AG04450 (cell line): ENCODE data around the gene NTNG2. TPM values are rescaled to one million over a fixed set of nuclear protein-coding genes. Genes with fewer than 3 reads are reported as not detected.

Experiments used
- CTCF ChIA-PET: fragments of 300-600, 350-600 bp; formaldehyde crosslinking; extraction: SDS; loops from one replicate; lab custom pipeline; 2022; ENCODE audit warnings: antibody characterized with exemption, inconsistent platforms; lab: Charles Lee
- POLR2A ChIA-PET: fragments of 350-600 bp; formaldehyde crosslinking; extraction: SDS; loops from one replicate; lab custom pipeline; 2021; ENCODE audit warnings: antibody characterized with exemption, inconsistent platforms; lab: Yijun Ruan, JAX
- DNase-seq: peaks from one replicate; pipeline ENCODE4 v3.0.0-alpha.2; 2011; ENCODE audit warnings: low read depth, low spot score
- H3K27ac ChIP-seq: one replicate; pipeline ENCODE4 v1.5.1; 2012; ENCODE audit warnings: low read depth, low read length, control low read depth
- H3K27me3 ChIP-seq: one replicate; pipeline ENCODE4 v1.6.0; 2012; ENCODE audit warnings: low read length; ENCODE audit not compliant: control insufficient read depth, insufficient read depth
- H3K4me3 ChIP-seq: 2 replicates; pipeline ENCODE4 v1.5.1; 2011; ENCODE audit warnings: mild to moderate bottlenecking, low read depth, low read length, control low read depth
- H3K9me3 ChIP-seq: 2 replicates; pipeline ENCODE4 v1.5.1; 2012; ENCODE audit warnings: low read length; ENCODE audit not compliant: control insufficient read depth, insufficient read depth
- polyA plus RNA-seq: library from polyadenylated mRNA; depleted of rRNA; stranded (reverse); fragments of >200 nt; gene quantifications from 2 replicates; pipeline ENCODE4 v1.2.3, GENCODE V29; 2011
- TF ChIP-seq, protein P1 (sequence below): IDR thresholded peaks from 2 replicates; pipeline ENCODE4 v1.5.1; 2011; ENCODE audit warnings: low read depth, low read length, control low read depth, inconsistent platforms

The NTNG2 gene
- polyA plus RNA-seq, 1 experiment = 0.93 TPM

DNA sequence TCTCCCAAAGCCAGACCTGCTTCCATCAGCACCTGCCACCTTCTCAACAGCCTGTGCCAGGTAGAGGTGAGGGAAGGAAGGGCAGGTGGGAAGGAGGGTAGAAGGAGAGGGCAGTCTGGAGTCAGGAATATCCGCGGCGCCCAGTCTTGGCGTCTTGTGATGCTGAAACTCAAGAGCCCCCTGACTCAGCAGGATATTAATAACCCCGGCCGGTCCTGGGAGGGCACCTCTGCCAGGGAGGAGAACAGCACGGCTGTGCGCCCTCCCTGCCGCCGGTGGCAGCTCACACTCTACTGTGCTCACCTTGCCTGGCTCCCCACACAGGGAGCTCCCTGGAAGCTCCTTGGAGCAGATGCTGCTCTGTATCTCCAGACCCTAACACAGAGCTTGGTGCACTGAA lies 11.6 kb upstream of the NTNG2 start:
- CTCF ChIA-PET = interaction anchor here (2.2 kb wide), 1 partner anchor 19 kb away, joined by 12 read pairs; no protein-coding TSS in a partner anchor
- Histone ChIP-seq H3K27ac (no peak overlapping the region), H3K4me3 (no peak overlapping the region), H3K27me3 (peaks cover 62% of the 10 kb centered on the region), H3K9me3 (no peaks in the 10 kb centered on the region)
- POLR2A ChIA-PET = no interaction called here
- DNase-seq = no peak
- TF ChIP-seq, protein P1, sequence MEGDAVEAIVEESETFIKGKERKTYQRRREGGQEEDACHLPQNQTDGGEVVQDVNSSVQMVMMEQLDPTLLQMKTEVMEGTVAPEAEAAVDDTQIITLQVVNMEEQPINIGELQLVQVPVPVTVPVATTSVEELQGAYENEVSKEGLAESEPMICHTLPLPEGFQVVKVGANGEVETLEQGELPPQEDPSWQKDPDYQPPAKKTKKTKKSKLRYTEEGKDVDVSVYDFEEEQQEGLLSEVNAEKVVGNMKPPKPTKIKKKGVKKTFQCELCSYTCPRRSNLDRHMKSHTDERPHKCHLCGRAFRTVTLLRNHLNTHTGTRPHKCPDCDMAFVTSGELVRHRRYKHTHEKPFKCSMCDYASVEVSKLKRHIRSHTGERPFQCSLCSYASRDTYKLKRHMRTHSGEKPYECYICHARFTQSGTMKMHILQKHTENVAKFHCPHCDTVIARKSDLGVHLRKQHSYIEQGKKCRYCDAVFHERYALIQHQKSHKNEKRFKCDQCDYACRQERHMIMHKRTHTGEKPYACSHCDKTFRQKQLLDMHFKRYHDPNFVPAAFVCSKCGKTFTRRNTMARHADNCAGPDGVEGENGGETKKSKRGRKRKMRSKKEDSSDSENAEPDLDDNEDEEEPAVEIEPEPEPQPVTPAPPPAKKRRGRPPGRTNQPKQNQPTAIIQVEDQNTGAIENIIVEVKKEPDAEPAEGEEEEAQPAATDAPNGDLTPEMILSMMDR = no peak

DNA sequence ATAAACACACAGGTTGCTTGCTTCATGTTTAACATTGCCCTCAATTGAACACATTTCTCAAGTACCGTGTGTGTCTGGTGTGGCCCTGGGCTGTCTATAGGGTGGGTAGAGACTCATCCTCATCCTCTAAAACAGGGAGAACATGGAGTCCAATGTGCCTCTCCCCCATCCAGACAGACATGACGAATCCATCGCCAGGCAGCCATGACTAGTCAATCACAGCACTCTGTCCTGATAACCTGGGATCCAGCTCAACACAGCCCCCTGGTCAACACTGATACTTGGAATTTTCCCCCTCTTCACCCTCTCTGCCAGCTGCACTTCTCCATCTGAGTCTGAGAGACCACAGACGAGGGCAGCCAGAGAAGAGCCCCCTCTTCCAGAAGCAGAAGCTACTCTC lies 10.7 kb upstream of the NTNG2 start:
- Histone ChIP-seq H3K27ac (no peak overlapping the region), H3K27me3 (peaks cover 65% of the 10 kb centered on the region), H3K9me3 (no peaks in the 10 kb centered on the region), H3K4me3 (no peak overlapping the region)
- TF ChIP-seq, protein P1 = no peak
- CTCF ChIA-PET = interaction anchor here (2.2 kb wide), 1 partner anchor 19 kb away, joined by 12 read pairs; no protein-coding TSS in a partner anchor
- POLR2A ChIA-PET = no interaction called here
- DNase-seq = no peak

DNA sequence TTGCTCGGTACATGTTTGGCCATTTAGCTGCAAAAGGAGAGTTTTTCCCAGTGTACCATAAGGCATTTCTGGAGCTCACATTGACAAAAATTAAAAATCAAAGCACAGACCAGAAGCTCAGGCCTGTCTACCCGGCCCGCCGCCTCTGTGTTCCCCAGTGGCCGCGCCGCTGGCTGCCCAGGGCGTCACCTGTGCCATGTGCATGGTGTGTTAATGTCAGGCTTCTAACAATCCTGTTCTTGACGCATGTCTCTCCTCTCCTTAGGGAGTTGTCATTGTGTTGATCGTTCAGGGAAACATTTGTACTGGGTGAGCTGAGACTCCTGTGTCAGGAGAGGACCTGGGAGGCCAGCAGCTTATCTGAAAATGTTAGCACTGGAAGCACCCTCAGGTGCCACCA lies 9.6 kb upstream of the NTNG2 start:
- POLR2A ChIA-PET = no interaction called here
- Histone ChIP-seq H3K9me3 (no peaks in the 10 kb centered on the region), H3K4me3 (no peak overlapping the region), H3K27ac (no peak overlapping the region), H3K27me3 (peaks cover 67% of the 10 kb centered on the region)
- TF ChIP-seq, protein P1 = no peak
- DNase-seq = no peak
- CTCF ChIA-PET = interaction anchor here (1.0 to 2.2 kb wide), 2 partner anchors 17 to 84 kb away, joined by 4 to 12 read pairs; no protein-coding TSS in a partner anchor

DNA sequence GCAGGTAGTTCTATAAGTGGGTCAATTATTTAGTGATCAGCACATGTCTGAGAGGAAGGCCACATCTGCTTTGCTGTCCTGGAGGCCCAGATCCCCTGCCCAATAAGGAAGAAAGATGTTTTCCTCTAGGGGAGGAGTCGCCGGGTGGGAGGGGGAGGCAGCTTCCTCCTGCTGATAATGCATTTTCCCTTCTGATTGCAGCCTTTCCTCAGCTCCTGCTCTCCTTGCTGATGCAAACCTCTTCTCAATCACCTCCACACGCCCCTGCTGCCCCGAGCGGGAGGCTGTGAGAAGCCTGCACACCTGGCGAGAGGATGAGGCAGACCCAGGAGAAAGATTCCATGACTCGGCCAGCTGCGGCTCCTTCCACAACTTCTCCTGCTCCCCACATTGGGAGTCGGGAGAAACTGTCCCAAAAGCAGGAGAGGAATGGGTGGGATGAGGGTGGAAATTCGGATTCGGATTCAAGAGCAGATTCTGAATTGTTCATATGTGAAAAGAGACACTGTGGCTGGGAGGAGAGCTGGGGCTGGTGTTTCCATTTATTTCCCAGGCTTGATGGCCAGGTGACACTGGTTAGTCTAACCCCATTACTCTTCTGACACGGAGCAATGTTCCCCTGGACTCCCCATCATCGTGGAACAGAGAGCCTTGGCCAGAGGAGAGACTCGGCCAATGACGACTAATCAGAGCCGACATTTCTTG lies 6.8 kb upstream of the NTNG2 start:
- Histone ChIP-seq H3K4me3 (no peak overlapping the region), H3K27ac (no peak overlapping the region), H3K27me3 (peaks cover 77% of the 10 kb centered on the region), H3K9me3 (no peaks in the 10 kb centered on the region)
- DNase-seq = no peak
- TF ChIP-seq, protein P1 = no peak
- ChIA-PET CTCF (interaction anchor here (1.1 kb wide), 1 partner anchor 14 kb away, joined by 4 read pairs; no protein-coding TSS in a partner anchor), POLR2A (no interaction called here)

DNA sequence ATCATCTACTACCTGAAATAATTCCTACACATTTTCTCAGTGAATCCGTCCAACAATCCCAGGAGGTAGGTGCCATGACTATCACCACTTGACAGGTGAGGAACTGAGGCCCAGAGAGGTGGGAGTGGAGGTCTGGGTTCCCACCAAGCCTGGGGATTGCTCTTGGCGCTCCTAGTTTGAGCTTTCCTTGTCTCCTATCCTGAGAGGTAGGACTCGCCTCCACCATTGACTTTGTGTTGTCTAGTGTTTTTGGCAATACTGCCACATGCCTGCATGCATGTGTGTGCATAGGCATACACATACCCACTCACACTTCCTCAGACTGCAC lies 6.3 kb upstream of the NTNG2 start:
- TF ChIP-seq, protein P1 = no peak
- Histone ChIP-seq H3K9me3 (no peaks in the 10 kb centered on the region), H3K27ac (no peak overlapping the region), H3K27me3 (peaks cover 79% of the 10 kb centered on the region), H3K4me3 (no peak overlapping the region)
- no peak for DNase-seq
- CTCF ChIA-PET = no interaction called here
- POLR2A ChIA-PET = no interaction called here
